Panc1 (cell line): ENCODE results near the gene SMARCB1.

ENCODE experiments used
- POLR2AphosphoS5 ChIP-seq: IDR thresholded peaks from 2 replicates; pipeline ENCODE4 v1.6.1; 2012; ENCODE audit warnings: mild to moderate bottlenecking, low read depth, low read length, moderate library complexity
- TF ChIP-seq, protein P1 (sequence below): fragments of 450-650 bp; IDR thresholded peaks from 2 replicates; pipeline ENCODE4 v1.5.1; 2017; ENCODE audit warnings: mild to moderate bottlenecking

DNA sequence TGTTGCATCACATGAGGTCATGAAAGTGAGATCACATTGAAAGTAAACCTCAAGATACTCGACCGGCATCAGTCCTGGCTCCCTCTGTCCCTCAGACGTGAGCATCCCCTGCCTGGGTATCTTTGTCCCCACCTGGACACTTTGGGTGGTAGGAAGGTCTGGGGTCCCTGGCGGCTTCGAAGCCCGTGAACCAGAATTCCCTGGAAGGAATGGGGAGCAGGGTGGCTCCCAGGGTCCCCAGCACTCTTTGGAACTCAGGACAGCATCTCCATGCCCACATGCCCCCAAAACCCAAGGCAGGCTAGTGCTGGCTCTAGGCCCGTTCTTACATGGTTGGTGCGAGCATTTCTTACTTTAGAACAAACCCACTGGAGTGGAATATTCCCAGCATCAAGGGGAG is 44.5 kb downstream of the SMARCB1 start:
- TF ChIP-seq, protein P1, sequence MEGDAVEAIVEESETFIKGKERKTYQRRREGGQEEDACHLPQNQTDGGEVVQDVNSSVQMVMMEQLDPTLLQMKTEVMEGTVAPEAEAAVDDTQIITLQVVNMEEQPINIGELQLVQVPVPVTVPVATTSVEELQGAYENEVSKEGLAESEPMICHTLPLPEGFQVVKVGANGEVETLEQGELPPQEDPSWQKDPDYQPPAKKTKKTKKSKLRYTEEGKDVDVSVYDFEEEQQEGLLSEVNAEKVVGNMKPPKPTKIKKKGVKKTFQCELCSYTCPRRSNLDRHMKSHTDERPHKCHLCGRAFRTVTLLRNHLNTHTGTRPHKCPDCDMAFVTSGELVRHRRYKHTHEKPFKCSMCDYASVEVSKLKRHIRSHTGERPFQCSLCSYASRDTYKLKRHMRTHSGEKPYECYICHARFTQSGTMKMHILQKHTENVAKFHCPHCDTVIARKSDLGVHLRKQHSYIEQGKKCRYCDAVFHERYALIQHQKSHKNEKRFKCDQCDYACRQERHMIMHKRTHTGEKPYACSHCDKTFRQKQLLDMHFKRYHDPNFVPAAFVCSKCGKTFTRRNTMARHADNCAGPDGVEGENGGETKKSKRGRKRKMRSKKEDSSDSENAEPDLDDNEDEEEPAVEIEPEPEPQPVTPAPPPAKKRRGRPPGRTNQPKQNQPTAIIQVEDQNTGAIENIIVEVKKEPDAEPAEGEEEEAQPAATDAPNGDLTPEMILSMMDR = no peak
- TF ChIP-seq POLR2AphosphoS5 = no peak
